K562 (cell line): ENCODE measurements around the gene FOSL1. TPM values are rescaled to one million over a fixed set of nuclear protein-coding genes. Genes with fewer than 3 reads are reported as not detected.

Experiments used
- FOXA1 ChIP-seq: fragments of 450-650 bp; IDR thresholded peaks from 2 replicates; pipeline ENCODE4 v1.6.1; 2016; ENCODE audit warnings: mild to moderate bottlenecking, borderline replicate concordance
- HDAC1 ChIP-seq, 2 experiments: fragments of 450-650 bp; IDR thresholded peaks; 2 replicates each; pipeline ENCODE4 v1.6.1; 2016 to 2017; ENCODE audit warnings: inconsistent platforms in 1 of 2, mild to moderate bottlenecking in 1 of 2, moderate library complexity in 1 of 2
- HMGN3 ChIP-seq: IDR thresholded peaks from 2 replicates; pipeline ENCODE4 v1.6.1; 2011; ENCODE audit warnings: borderline replicate concordance, low read depth, mild to moderate bottlenecking, mixed read lengths, low read length; ENCODE audit not compliant: insufficient read length; ENCODE audit errors: extremely low read depth
- JUN ChIP-seq, 2 experiments: sonication (generic) in 1 of 2; formaldehyde crosslinking in 1 of 2; IDR thresholded peaks; 2 replicates each; pipeline versions ENCODE4 v1.6.1 to v1.8.0; 2012 to 2022; ENCODE audit warnings: borderline replicate concordance in 2 of 2, mild to moderate bottlenecking in 2 of 2, improper control_type of control experiment in 1 of 2, low read depth in 1 of 2, low read length in 1 of 2, missing genetic modification reagents in 1 of 2
- KDM4B ChIP-seq, 2 experiments: fragments of 450-650 bp in 1 of 2; sonication (generic) in 1 of 2; IDR thresholded peaks; 2 replicates each; pipeline ENCODE4 v1.6.1; 2016 to 2017; ENCODE audit warnings: borderline replicate concordance in 2 of 2, antibody characterized with exemption in 1 of 2, low read depth in 1 of 2, mild to moderate bottlenecking in 1 of 2
- NCOA4 ChIP-seq: fragments of 450-650 bp; IDR thresholded peaks from 2 replicates; pipeline ENCODE4 v1.6.1; 2018; ENCODE audit warnings: mild to moderate bottlenecking; ENCODE audit not compliant: partially characterized antibody
- NR3C1 ChIP-seq: sonication (generic); formaldehyde crosslinking; IDR thresholded peaks from 2 replicates; pipeline ENCODE4 v1.8.1; 2022; ENCODE audit warnings: missing genetic modification reagents
- STAT6 ChIP-seq: sonication (generic); formaldehyde crosslinking; IDR thresholded peaks from 2 replicates; pipeline ENCODE4 v1.8.1; 2023; ENCODE audit warnings: mild to moderate bottlenecking, missing genetic modification reagents
- SUPT5H ChIP-seq: fragments of 450-650 bp; IDR thresholded peaks from 2 replicates; pipeline ENCODE4 v1.6.1; 2016
- TBP ChIP-seq: optimal IDR thresholded peaks from 2 replicates; pipeline ENCODE3; 2011; ENCODE audit warnings: low read depth, low read length, improper control_type of control experiment
- ZBED1 ChIP-seq: IDR thresholded peaks from 2 replicates; pipeline ENCODE4 v1.6.1; 2014
- ZNF224 ChIP-seq: sonication (generic); formaldehyde crosslinking; IDR thresholded peaks from 2 replicates; pipeline ENCODE4 v1.8.0; 2022; ENCODE audit warnings: mild to moderate bottlenecking, missing genetic modification reagents
- ZNF282 ChIP-seq: sonication (generic); formaldehyde crosslinking; IDR thresholded peaks from 2 replicates; pipeline ENCODE4 v1.8.1; 2023; ENCODE audit warnings: missing genetic modification reagents
- ZNF347 ChIP-seq: fragments of 450-650 bp; formaldehyde crosslinking; IDR thresholded peaks from 2 replicates; pipeline ENCODE4 v1.4.0; 2020; ENCODE audit warnings: low read depth, mild to moderate bottlenecking, moderate library complexity
- ZNF395 ChIP-seq: fragments of 200-800 bp; sonication (Bioruptor generic); IDR thresholded peaks from 2 replicates; pipeline ENCODE4 v1.6.1; 2017; ENCODE audit warnings: missing genetic modification characterization, missing compliant biosample characterization
- ZNF584 ChIP-seq: fragments of 200-800 bp; sonication (Bioruptor generic); IDR thresholded peaks from 2 replicates; pipeline ENCODE4 v1.6.1; 2016; ENCODE audit warnings: low read depth, mild to moderate bottlenecking, missing genetic modification characterization, missing compliant biosample characterization
- ZNF75A ChIP-seq: fragments of 450-650 bp; formaldehyde crosslinking; IDR thresholded peaks from 2 replicates; pipeline ENCODE4 v1.4.0; 2020; ENCODE audit warnings: mild to moderate bottlenecking
- polyA plus RNA-seq, 8 experiments: library from polyadenylated mRNA; depleted of rRNA in 4 of 8; stranded (reverse) in 5 of 8; unstranded in 3 of 8; fragments of >200 nt; fragmentation: Nextera tagmentation in 2 of 8; fragmentation: Illumina TruSeq in 1 of 8; extraction: Ambion mirVana in 2 of 8; extraction: Trizol in 1 of 8; gene quantifications; 2 replicates each; pipeline versions ENCODE4 v1.2.1 to v1.2.3, GENCODE V29; 2011 to 2014; ENCODE audit warnings: inconsistent platforms in 1 of 8, missing spikeins in 1 of 8
- total RNA-seq, 7 experiments: library from RNA; depleted of rRNA in 6 of 7; stranded (reverse); fragments of >200 nt in 6 of 7; fragmentation: Illumina TruSeq in 2 of 7; extraction: Trizol in 2 of 7; gene quantifications; 2 replicates each; pipeline versions ENCODE4 v1.2.1 to v1.2.3, GENCODE V29; 2011 to 2021; ENCODE audit warnings: low replicate concordance in 1 of 7
- TF ChIP-seq, protein P1 (sequence below): fragments of 250-450 bp; sonication (Bioruptor Pico); IDR thresholded peaks from 2 replicates; pipeline ENCODE4 v1.4.0; 2020

FOSL1 gene
- total and polyA plus RNA-seq, 9 of the 15 experiments (the other 6 are each of a cell fraction or from before 2014, with no cell fraction given), result 3.5 to 39.6 (median 10.0) TPM

- TF ChIP-seq STAT6 (CRISPR knock-in tag) (no peak), HMGN3 (peak; percentile 98), KDM4B (IDR thresholded peaks at IDR 0.05; ENCODE audit: borderline replicate concordance in 2 of 2, low read depth in 1 of 2) (0 out of 4 replicates have a peak, but pooled peaks of 1 of the 2 experiments have one; percentile 27), ZBED1 (0 out of 2 replicates have a peak, but pooled peaks have one; percentile 17), ZNF75A (no peak), ZNF395 (CRISPR knock-in tag) (peak; percentile 95), HDAC1 (IDR thresholded peaks at IDR 0.05) (no peak), ZNF584 (CRISPR knock-in tag) (peak; percentile 92), FOXA1 (no peak), ZNF224 (no peak), NCOA4 (no peak), TBP (no peak), SUPT5H (peak; percentile 93; the same call in 1 of the 2 replicates), ZNF347 (CRISPR knock-in tag) (no peak), JUN (IDR thresholded peaks at IDR 0.05; ENCODE audit: borderline replicate concordance, low read depth, low read length) (no peak), JUN (CRISPR knock-in tag; IDR thresholded peaks at IDR 0.05; ENCODE audit: borderline replicate concordance) (no peak; the same call in 1 of the 2 replicates), NR3C1 (CRISPR knock-in tag) (no peak), ZNF282 (no peak)
- TF ChIP-seq, protein P1, sequence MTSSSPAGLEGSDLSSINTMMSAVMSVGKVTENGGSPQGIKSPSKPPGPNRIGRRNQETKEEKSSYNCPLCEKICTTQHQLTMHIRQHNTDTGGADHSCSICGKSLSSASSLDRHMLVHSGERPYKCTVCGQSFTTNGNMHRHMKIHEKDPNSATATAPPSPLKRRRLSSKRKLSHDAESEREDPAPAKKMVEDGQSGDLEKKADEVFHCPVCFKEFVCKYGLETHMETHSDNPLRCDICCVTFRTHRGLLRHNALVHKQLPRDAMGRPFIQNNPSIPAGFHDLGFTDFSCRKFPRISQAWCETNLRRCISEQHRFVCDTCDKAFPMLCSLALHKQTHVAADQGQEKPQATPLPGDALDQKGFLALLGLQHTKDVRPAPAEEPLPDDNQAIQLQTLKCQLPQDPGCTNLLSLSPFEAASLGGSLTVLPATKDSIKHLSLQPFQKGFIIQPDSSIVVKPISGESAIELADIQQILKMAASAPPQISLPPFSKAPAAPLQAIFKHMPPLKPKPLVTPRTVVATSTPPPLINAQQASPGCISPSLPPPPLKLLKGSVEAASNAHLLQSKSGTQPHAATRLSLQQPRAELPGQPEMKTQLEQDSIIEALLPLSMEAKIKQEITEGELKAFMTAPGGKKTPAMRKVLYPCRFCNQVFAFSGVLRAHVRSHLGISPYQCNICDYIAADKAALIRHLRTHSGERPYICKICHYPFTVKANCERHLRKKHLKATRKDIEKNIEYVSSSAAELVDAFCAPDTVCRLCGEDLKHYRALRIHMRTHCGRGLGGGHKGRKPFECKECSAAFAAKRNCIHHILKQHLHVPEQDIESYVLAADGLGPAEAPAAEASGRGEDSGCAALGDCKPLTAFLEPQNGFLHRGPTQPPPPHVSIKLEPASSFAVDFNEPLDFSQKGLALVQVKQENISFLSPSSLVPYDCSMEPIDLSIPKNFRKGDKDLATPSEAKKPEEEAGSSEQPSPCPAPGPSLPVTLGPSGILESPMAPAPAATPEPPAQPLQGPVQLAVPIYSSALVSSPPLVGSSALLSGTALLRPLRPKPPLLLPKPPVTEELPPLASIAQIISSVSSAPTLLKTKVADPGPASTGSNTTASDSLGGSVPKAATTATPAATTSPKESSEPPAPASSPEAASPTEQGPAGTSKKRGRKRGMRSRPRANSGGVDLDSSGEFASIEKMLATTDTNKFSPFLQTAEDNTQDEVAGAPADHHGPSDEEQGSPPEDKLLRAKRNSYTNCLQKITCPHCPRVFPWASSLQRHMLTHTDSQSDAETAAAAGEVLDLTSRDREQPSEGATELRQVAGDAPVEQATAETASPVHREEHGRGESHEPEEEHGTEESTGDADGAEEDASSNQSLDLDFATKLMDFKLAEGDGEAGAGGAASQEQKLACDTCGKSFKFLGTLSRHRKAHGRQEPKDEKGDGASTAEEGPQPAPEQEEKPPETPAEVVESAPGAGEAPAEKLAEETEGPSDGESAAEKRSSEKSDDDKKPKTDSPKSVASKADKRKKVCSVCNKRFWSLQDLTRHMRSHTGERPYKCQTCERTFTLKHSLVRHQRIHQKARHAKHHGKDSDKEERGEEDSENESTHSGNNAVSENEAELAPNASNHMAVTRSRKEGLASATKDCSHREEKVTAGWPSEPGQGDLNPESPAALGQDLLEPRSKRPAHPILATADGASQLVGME (CRISPR knock-in tag), result no peak
Observed at GRCh38 chr11:65859095-65859811, 40.9 kb downstream of the FOSL1 start (continued).
